ENCODE data around the gene UGT1A8. TPM values are rescaled to one million over a fixed set of nuclear protein-coding genes. Genes with fewer than 3 reads are reported as not detected.
"Not testable (repeated sequence)": the region's sequence is repeated elsewhere in the genome, so short reads cannot be mapped to it uniquely, and the experiment has no call there.

UGT1A8 gene
- total RNA-seq, 2 experiments from 2014 or later = not detected

DNA sequence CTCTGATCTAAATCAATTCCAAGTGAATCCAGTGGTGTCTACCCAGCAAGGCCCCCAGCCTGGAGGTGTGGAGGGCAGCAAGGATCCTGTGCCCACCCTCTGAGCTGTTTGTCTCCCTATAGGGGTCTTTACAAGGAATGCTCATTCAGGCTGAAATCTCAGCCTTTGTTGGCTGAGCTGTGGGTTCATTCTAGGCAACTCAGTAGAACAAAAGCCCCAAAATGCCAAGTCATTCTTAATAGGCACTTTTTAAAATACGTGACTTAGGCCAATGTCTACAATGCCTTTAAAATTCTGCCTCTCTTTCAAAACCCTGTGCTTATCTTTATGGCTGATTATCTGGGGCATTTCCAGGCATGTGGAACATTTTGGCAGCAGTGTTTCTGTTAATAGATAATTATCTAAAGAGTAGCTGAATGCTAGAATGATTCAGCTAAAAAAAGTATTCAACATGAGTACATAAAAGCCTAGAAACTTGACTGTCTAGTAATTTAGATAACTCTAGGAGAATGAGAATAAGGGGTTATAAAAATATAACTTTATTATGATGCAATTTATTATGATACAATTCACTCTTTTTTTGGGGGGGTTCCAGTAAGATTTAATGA, 82.7 kb downstream of the UGT1A8 start:
- Histone ChIP-seq H2AFZ (ENCODE audit: low read length) (no peak overlapping the region), H3K9me3 (ENCODE audit: low read length) (no peaks in the 10 kb centered on the region), H3K4me1 (ENCODE audit: insufficient read depth, low read length, poor library complexity, severe bottlenecking) (no peaks in the 10 kb centered on the region), H4K20me1 (ENCODE audit: insufficient read depth, low read length) (no peaks in the 10 kb centered on the region), H3K79me2 (ENCODE audit: insufficient read depth, low read depth, low read length) (no peaks in the 10 kb centered on the region), H3K4me2 (ENCODE audit: low read length) (no peak overlapping the region), H3K36me3 (ENCODE audit: insufficient read depth, low read length) (no peaks in the 10 kb centered on the region), H3K4me3 (ENCODE audit: low read depth, low read length, poor library complexity, severe bottlenecking) (no peak overlapping the region), H3K9me2 (ENCODE audit: insufficient read depth, low read length) (no peaks in the 10 kb centered on the region), H3K27ac (ENCODE audit: low read depth, low read length, poor library complexity, severe bottlenecking) (no peak overlapping the region)
- BruUV-seq (replicated peaks) = no TSS peak
- ChIA-PET CTCF (ENCODE audit: unreplicated experiment) (no interaction called here), POLR2A (no interaction called here)
- no peak for DNase-seq (ENCODE audit: low spot score)
- intact Hi-C loops (cut with micrococcal nuclease; ENCODE audit: unreplicated experiment) = no loop called here
- no peak for TF ChIP-seq EZH2phosphoT487 (IDR thresholded peaks at IDR 0.05; ENCODE audit: borderline replicate concordance, low read depth, low read length)
- TF ChIP-seq, protein P1, sequence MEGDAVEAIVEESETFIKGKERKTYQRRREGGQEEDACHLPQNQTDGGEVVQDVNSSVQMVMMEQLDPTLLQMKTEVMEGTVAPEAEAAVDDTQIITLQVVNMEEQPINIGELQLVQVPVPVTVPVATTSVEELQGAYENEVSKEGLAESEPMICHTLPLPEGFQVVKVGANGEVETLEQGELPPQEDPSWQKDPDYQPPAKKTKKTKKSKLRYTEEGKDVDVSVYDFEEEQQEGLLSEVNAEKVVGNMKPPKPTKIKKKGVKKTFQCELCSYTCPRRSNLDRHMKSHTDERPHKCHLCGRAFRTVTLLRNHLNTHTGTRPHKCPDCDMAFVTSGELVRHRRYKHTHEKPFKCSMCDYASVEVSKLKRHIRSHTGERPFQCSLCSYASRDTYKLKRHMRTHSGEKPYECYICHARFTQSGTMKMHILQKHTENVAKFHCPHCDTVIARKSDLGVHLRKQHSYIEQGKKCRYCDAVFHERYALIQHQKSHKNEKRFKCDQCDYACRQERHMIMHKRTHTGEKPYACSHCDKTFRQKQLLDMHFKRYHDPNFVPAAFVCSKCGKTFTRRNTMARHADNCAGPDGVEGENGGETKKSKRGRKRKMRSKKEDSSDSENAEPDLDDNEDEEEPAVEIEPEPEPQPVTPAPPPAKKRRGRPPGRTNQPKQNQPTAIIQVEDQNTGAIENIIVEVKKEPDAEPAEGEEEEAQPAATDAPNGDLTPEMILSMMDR (conservative IDR thresholded peaks at IDR 0.05; ENCODE audit: low read length) = no peak

DNA sequence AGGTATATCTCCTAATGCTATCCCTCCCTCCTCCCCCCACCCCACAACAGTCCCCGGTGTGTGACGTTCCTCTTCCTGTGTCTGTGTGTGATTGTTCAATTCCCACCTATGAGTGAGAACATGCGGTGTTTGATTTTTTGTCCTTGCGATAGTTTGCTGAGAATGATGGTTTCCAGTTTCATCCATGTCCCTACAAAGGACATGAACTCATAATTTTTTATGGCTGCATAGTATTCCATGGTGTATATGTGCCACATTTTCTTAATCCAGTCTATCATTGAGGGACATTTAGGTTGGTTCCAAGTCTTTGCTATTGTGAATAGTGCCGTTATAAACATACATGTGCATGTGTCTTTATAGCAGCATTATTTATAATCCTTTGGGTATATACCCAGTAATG, 83.4 kb downstream of the UGT1A8 start:
- H3K36me3 ChIP-seq (ENCODE audit: insufficient read depth, low read length); CTCF ChIA-PET (ENCODE audit: unreplicated experiment); H3K4me1 ChIP-seq (ENCODE audit: insufficient read depth, low read length, poor library complexity, severe bottlenecking); H3K9me2 ChIP-seq (ENCODE audit: insufficient read depth, low read length); H3K9me3 ChIP-seq (ENCODE audit: low read length); POLR2A ChIA-PET; H3K4me2 ChIP-seq (ENCODE audit: low read length); H4K20me1 ChIP-seq (ENCODE audit: insufficient read depth, low read length); DNase-seq (ENCODE audit: low spot score); H2AFZ ChIP-seq (ENCODE audit: low read length); BruUV-seq (replicated peaks); intact Hi-C loops (cut with micrococcal nuclease; ENCODE audit: unreplicated experiment); H3K4me3 ChIP-seq (ENCODE audit: low read depth, low read length, poor library complexity, severe bottlenecking); H3K79me2 ChIP-seq (ENCODE audit: insufficient read depth, low read depth, low read length); H3K27ac ChIP-seq (ENCODE audit: low read depth, low read length, poor library complexity, severe bottlenecking): not testable (repeated sequence)

DNA sequence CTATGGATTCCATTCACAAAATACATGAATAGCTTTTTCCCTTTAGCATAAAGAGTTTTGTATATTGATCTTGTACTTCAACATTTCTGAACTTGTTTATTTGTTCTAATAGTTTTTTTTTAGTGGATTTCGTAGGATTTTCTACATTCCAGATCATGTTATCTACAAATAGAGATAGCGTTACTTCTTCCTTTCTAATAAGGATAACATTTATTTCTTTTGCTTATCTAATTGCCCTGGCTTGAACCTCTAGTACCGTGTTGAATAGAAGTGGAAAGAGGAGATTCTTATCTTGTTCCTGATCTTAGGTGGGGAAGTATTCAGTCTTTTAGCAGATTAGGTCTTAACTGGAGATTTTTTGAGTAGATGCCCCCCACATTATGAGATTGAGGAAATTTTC, 84.8 kb downstream of the UGT1A8 start:
- Histone ChIP-seq H3K4me1 (ENCODE audit: insufficient read depth, low read length, poor library complexity, severe bottlenecking) (no peaks in the 10 kb centered on the region), H3K9me2 (ENCODE audit: insufficient read depth, low read length) (no peaks in the 10 kb centered on the region)

More for the DNA sequence above, 84.8 kb downstream of the UGT1A8 start:
- Histone ChIP-seq H3K36me3 (ENCODE audit: insufficient read depth, low read length) (no peaks in the 10 kb centered on the region), H3K27ac (ENCODE audit: low read depth, low read length, poor library complexity, severe bottlenecking) (no peak overlapping the region), H4K20me1 (ENCODE audit: insufficient read depth, low read length) (no peaks in the 10 kb centered on the region), H2AFZ (ENCODE audit: low read length) (no peak overlapping the region), H3K4me2 (ENCODE audit: low read length) (no peak overlapping the region), H3K4me3 (ENCODE audit: low read depth, low read length, poor library complexity, severe bottlenecking) (no peak overlapping the region), H3K79me2 (ENCODE audit: insufficient read depth, low read depth, low read length) (no peaks in the 10 kb centered on the region), H3K9me3 (ENCODE audit: low read length) (no peaks in the 10 kb centered on the region)
- no peak for DNase-seq (ENCODE audit: low spot score)
- intact Hi-C loops (cut with micrococcal nuclease; ENCODE audit: unreplicated experiment) = no loop called here
- BruUV-seq (replicated peaks) = no TSS peak
- ChIA-PET POLR2A (no interaction called here), CTCF (ENCODE audit: unreplicated experiment) (no interaction called here)
- TF ChIP-seq EZH2phosphoT487 (IDR thresholded peaks at IDR 0.05; ENCODE audit: borderline replicate concordance, low read depth, low read length) = no peak

Measured in OCI-LY7 (cell line).